SU-DHL-6 (cell line): ENCODE measurements around the gene ELMO3.

Experiments used
- H2AFZ ChIP-seq: fragments of 200-600 bp; sonication (generic); 2 replicates; pipeline ENCODE4 v1.6.1; 2014; ENCODE audit warnings: low read depth, mild to moderate bottlenecking, moderate library complexity, mixed read lengths, antibody characterized with exemption, low read length; ENCODE audit not compliant: severe bottlenecking
- H3F3A ChIP-seq: fragments of 200-600 bp; shearing (Covaris generic); 2 replicates; pipeline ENCODE4 v1.6.0; 2016; ENCODE audit warnings: antibody characterized with exemption, mild to moderate bottlenecking; ENCODE audit not compliant: insufficient read depth
- H3K27ac ChIP-seq: fragments of 200-600 bp; sonication (generic); 2 replicates; pipeline ENCODE4 v1.5.1; 2016; ENCODE audit warnings: low read depth, mild to moderate bottlenecking, low read length, moderate library complexity, mixed read lengths
- H3K27me3 ChIP-seq: fragments of 200-600 bp; sonication (generic), shearing (Covaris generic); 2 replicates; pipeline ENCODE4 v1.6.0; 2014; ENCODE audit warnings: mild to moderate bottlenecking, low read length
- H3K36me3 ChIP-seq: fragments of 200-600 bp; sonication (generic); 2 replicates; pipeline ENCODE4 v1.6.1; 2014; ENCODE audit warnings: mild to moderate bottlenecking, low read length, mixed read lengths
- H3K4me2 ChIP-seq: fragments of 300-600, 200-600 bp; shearing (Covaris generic), sonication (generic); 2 replicates; pipeline ENCODE4 v1.6.0; 2014; ENCODE audit warnings: low read length, low read depth, mild to moderate bottlenecking; ENCODE audit not compliant: poor library complexity, severe bottlenecking
- H3K4me3 ChIP-seq: fragments of 200-600 bp; sonication (generic); 2 replicates; pipeline ENCODE4 v1.5.1; 2014; ENCODE audit warnings: antibody characterized with exemption, low read length, mild to moderate bottlenecking, mixed read lengths; ENCODE audit not compliant: insufficient read depth, poor library complexity, severe bottlenecking
- H3K79me2 ChIP-seq: fragments of 200-600 bp; sonication (generic); 2 replicates; pipeline ENCODE4 v1.6.1; 2014; ENCODE audit warnings: mild to moderate bottlenecking, low read length, moderate library complexity; ENCODE audit not compliant: insufficient read depth
- H3K9ac ChIP-seq: fragments of 200-600 bp; sonication (generic); 2 replicates; pipeline ENCODE4 v1.7.0; 2014; ENCODE audit warnings: mild to moderate bottlenecking, low read length
- H3K9me2 ChIP-seq: fragments of 200-600 bp; sonication (generic); replicated peaks from 2 replicates; pipeline ENCODE4 v1.6.1; 2014; ENCODE audit warnings: low read length; ENCODE audit not compliant: insufficient read depth
- H3K9me3 ChIP-seq: fragments of 200-600 bp; sonication (generic); 2 replicates; pipeline ENCODE4 v1.6.1; 2014; ENCODE audit warnings: low read length, mixed read lengths; ENCODE audit not compliant: insufficient read depth
- H4K20me1 ChIP-seq: fragments of 200-600 bp; sonication (generic); 2 replicates; pipeline ENCODE4 v1.6.1; 2014; ENCODE audit warnings: low read depth, mild to moderate bottlenecking, antibody characterized with exemption, low read length, moderate library complexity, mixed read lengths
- CTCF ChIP-seq: fragments of 200-600 bp; sonication (generic); IDR thresholded peaks from one replicate; pipeline ENCODE4 v1.5.1; 2017; ENCODE audit warnings: antibody characterized with exemption, mild to moderate bottlenecking, low read length, moderate library complexity; ENCODE audit not compliant: insufficient read depth, poor library complexity, severe bottlenecking
- EZH2phosphoT487 ChIP-seq: fragments of 200-600 bp; sonication (generic), shearing (Covaris generic); conservative IDR thresholded peaks from 2 replicates; pipeline ENCODE4 v1.6.1; 2018; ENCODE audit warnings: mild to moderate bottlenecking, antibody characterized with exemption, low read length, moderate library complexity, mixed read lengths

The ELMO3 gene

GRCh38 chr16:67190448-67191399, 8.2 kb upstream of the ELMO3 start:
- Histone ChIP-seq H3K36me3 (no peaks in the 10 kb centered on the region), H3K9ac (no peak overlapping the region), H3K79me2 (peaks cover 24% of the 10 kb centered on the region), H2AFZ (peak overlapping the region; percentile 66), H3K9me2 (no peaks in the 10 kb centered on the region), H3K27ac (no peak overlapping the region), H3K27me3 (no peaks in the 10 kb centered on the region), H3K4me2 (no peak overlapping the region), H4K20me1 (no peaks in the 10 kb centered on the region), H3F3A (no peaks in the 10 kb centered on the region), H3K4me3 (no peak overlapping the region), H3K9me3 (no peaks in the 10 kb centered on the region)
- TF ChIP-seq EZH2phosphoT487, result no peak
- TF ChIP-seq CTCF, result no peak

- H3K4me2 ChIP-seq, result peak overlapping the region; percentile 52
- H3K9me2 ChIP-seq, result no peaks in the 10 kb centered on the region
- H3F3A ChIP-seq, result no peaks in the 10 kb centered on the region
- H3K79me2 ChIP-seq, result peaks cover 24% of the 10 kb centered on the region
- no peaks in the 10 kb centered on the region for H3K9me3 ChIP-seq
- H3K4me3 ChIP-seq, result no peak overlapping the region
- peak overlapping the region; percentile 94 for H3K9ac ChIP-seq
- H3K27me3 ChIP-seq, result no peaks in the 10 kb centered on the region
- no peaks in the 10 kb centered on the region for H4K20me1 ChIP-seq
- H3K36me3 ChIP-seq, result no peaks in the 10 kb centered on the region
- TF ChIP-seq CTCF, result no peak
- no peak for TF ChIP-seq EZH2phosphoT487
- H3K27ac ChIP-seq, result no peak overlapping the region
- peak overlapping the region; percentile 66 for H2AFZ ChIP-seq
Observed at GRCh38 chr16:67191411-67191994, 7.4 kb upstream of the ELMO3 start.

DNA sequence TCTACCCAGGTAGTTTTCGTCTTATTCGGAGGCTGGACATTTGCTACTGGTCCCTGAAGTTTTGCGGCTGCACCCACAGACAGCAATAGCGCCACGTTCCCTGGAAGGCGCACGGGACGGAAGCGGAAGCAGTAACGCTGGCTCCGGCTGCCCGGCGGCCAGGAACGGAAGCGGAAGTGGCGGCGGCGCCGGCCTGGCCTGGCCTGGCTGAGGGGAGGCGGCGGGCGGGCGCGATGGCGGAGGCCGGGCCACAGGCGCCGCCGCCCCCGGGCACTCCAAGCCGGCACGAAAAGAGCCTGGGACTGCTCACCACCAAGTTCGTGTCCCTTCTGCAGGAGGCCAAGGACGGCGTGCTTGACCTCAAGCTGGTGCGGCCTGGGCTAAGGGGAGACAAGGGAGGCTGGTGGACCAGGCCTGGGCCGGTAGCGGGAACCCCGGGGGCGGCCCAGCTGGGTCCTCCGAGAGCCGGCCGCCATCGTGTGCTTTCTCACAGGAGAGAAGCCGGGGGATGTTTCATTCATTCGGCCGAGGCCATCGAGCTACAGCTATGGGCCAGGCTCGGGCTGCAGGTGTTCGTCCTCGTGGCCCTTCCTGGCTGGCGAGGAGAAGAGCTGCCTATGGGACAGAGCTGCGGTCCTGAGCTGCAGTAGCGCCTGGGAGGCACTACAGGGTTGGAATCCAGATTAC, 6.8 kb upstream of the ELMO3 start, which contains the start of gene E2F4:
E2F4 (plus strand) TSS at position 161 of the 687 bp plus-strand sequence; CDS start at position 234, 73 bp downstream.
- Histone ChIP-seq H3K9me2 (no peaks in the 10 kb centered on the region), H3K79me2 (peaks cover 24% of the 10 kb centered on the region), H2AFZ (peak within 1 kb of the TSS; percentile 66), H3K9me3 (no peaks in the 10 kb centered on the region), H3F3A (no peaks in the 10 kb centered on the region), H3K36me3 (no peaks in the 10 kb centered on the region), H3K4me3 (peak within 1 kb of the TSS; percentile 92), H3K4me2 (peak within 1 kb of the TSS; percentile 92), H3K9ac (peak within 1 kb of the TSS; percentile 94), H3K27ac (peak within 1 kb of the TSS; percentile 31; the same call in 1 of the 2 replicates), H3K27me3 (no peaks in the 10 kb centered on the region), H4K20me1 (no peaks in the 10 kb centered on the region)
- no peak for TF ChIP-seq EZH2phosphoT487
- TF ChIP-seq CTCF, result no peak
